Epithelial cell of esophagus (primary cell): ENCODE data around the gene TMA16.

Experiments used
- DNase-seq: peaks from one replicate; pipeline ENCODE4 v3.0.0; 2010; ENCODE audit warnings: low read depth
- H3K4me3 ChIP-seq: 2 replicates; pipeline ENCODE4 v1.5.1; 2011; ENCODE audit warnings: mild to moderate bottlenecking, low read length, control low read depth
- CTCF ChIP-seq: IDR thresholded peaks from 2 replicates; pipeline ENCODE4 v1.5.1; 2011; ENCODE audit warnings: low read depth, mild to moderate bottlenecking, low read length, control low read depth, inconsistent platforms; ENCODE audit not compliant: insufficient read depth; ENCODE audit errors: missing control alignments

Gene TMA16

GRCh38 chr4:163473130-163473529 is 21.4 kb upstream of the TMA16 start:
- TF ChIP-seq CTCF, result no peak

GRCh38 chr4:163473576-163473975 is 20.9 kb upstream of the TMA16 start, which contains the start of gene TKTL2:
TSS of gene TKTL2 (minus strand) at chr4:163473754. CDS start at chr4:163473734, 20 bp downstream.
- no peak for TF ChIP-seq CTCF
- no peak for DNase-seq
- H3K4me3 ChIP-seq, result no peak within 1 kb of the TSS

More at GRCh38 chr4:163473130-163473529, 21.4 kb upstream of the TMA16 start:
- no peak for DNase-seq
- no peak overlapping the region for H3K4me3 ChIP-seq

- no peak for DNase-seq
- no peak overlapping the region for H3K4me3 ChIP-seq
- TF ChIP-seq CTCF, result no peak
These were observed 20.5 kb upstream of the TMA16 start for GRCh38 chr4:163474027-163474426.

- H3K4me3 ChIP-seq, result no peak overlapping the region
- no peak for TF ChIP-seq CTCF
- no peak for DNase-seq
These were observed 17.6 kb upstream of the TMA16 start for GRCh38 chr4:163476761-163477438.

GRCh38 chr4:163482190-163482589 is 12.3 kb upstream of the TMA16 start:
- H3K4me3 ChIP-seq, result no peak overlapping the region
- DNase-seq, result no peak
- TF ChIP-seq CTCF, result no peak

GRCh38 chr4:163484906-163485305 is 9.6 kb upstream of the TMA16 start:
- peak; percentile 55 for DNase-seq
- TF ChIP-seq CTCF, result peak; percentile 31

GRCh38 chr4:163485589-163485988 is 8.9 kb upstream of the TMA16 start:
- DNase-seq, result no peak
- no peak overlapping the region for H3K4me3 ChIP-seq
- no peak for TF ChIP-seq CTCF

More at GRCh38 chr4:163484906-163485305, 9.6 kb upstream of the TMA16 start:
- H3K4me3 ChIP-seq, result no peak overlapping the region
